Astrocyte of the spinal cord (primary cell): ENCODE results near the gene ZDBF2.
A peak's percentile ranks its signal among the peaks of the same experiment; 100 is the strongest.

Experiments
- DNase-seq: peaks from one replicate; pipeline ENCODE4 v3.0.0; 2011; ENCODE audit warnings: low read depth, low spot score
- H3K4me3 ChIP-seq: 2 replicates; pipeline ENCODE4 v1.5.1; 2011; ENCODE audit warnings: low read depth, mild to moderate bottlenecking, low read length, moderate library complexity
- in situ Hi-C: cut with HindIII; loops from 2 replicates; pipeline ENCODE4 v1.10.0; 2017; ENCODE audit warnings: low sequenced_read_pairs
- TF ChIP-seq, protein P1 (sequence below): IDR thresholded peaks from 2 replicates; pipeline ENCODE4 v1.5.1; 2012; ENCODE audit warnings: low read depth, mild to moderate bottlenecking, low read length, inconsistent platforms

ZDBF2 gene

DNA sequence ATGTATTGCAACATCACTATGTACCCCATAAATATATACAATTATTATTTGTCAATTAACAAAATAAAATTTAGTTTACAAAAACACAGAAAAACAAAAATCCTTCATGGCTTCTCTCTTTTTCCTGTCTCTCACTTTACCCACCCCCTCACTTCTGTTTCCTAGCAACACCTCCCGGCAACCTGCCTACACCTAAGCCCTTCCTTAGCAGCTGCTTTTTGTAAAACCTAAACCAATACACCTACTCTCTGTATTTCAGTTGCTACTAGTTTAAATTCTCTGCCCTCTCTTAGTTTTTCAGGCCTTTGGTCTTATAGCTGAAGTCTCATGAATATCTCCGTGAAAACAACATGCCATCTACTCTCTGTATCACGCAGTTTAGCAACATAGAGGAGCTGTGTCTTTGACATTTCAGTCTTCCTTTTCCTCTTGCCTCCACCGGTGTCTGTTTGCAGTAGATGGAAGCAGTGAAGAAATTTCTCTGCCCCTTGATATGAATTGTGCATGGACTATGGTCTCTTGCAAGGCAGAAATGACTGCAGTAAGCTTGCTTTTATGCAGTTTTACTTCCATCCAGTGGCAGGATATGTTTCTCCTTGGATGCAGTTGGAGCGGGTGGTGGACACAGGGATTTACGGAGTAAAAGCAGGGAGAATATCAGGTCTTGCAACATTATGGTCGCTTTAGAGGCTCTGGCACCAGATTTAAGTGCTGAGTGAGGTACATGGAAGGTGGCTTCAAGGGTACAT lies 42.0 kb upstream of the ZDBF2 start:
- DNase-seq: no peak
- no peak overlapping the region for H3K4me3 ChIP-seq
- in situ Hi-C loops: no loop called here
- TF ChIP-seq, protein P1, sequence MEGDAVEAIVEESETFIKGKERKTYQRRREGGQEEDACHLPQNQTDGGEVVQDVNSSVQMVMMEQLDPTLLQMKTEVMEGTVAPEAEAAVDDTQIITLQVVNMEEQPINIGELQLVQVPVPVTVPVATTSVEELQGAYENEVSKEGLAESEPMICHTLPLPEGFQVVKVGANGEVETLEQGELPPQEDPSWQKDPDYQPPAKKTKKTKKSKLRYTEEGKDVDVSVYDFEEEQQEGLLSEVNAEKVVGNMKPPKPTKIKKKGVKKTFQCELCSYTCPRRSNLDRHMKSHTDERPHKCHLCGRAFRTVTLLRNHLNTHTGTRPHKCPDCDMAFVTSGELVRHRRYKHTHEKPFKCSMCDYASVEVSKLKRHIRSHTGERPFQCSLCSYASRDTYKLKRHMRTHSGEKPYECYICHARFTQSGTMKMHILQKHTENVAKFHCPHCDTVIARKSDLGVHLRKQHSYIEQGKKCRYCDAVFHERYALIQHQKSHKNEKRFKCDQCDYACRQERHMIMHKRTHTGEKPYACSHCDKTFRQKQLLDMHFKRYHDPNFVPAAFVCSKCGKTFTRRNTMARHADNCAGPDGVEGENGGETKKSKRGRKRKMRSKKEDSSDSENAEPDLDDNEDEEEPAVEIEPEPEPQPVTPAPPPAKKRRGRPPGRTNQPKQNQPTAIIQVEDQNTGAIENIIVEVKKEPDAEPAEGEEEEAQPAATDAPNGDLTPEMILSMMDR: no peak

DNA sequence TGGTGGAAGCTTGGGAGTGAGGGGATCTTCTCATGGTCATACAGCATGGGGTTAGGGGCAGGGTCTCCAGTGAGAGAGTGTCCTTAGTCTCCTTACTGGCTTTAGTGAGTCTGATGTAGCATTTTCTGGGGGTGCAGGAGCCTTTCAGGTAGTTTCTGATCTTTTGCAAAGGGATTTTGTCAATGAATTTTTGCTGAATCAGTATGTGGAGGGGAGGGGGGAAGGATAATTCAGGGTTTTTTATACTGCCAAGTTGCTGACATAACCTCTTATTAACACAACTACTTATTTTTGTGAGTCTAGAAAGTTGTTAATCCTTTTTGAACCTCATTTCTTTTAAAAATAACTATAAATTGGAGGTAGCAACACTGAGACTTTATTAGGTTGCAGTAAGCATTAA lies 35.3 kb upstream of the ZDBF2 start:
- DNase-seq: no peak
- in situ Hi-C loops: no loop called here
- no peak overlapping the region for H3K4me3 ChIP-seq
- TF ChIP-seq, protein P1: no peak

DNA sequence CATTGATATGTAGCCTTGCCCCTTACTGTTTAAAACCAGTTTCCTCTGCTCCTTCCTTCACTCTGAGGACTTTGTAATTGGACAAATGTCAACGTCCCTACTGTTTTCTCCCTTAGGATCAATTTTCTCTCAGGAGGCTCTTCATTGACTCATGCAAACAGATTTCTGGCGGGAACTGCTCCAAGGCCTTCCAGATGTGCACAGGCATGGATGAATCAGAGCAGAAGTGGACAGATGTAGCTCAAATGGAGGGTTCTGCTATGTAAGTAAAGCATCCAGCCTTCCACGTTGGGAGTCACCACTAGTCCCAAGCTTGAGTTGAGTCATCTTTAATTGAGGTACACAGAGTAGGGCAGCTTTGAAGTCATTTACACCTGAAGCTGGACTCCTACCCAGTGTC lies 34.1 kb upstream of the ZDBF2 start:
- in situ Hi-C loops: no loop called here
- TF ChIP-seq, protein P1: no peak
- H3K4me3 ChIP-seq: no peak overlapping the region
- DNase-seq: no peak

DNA sequence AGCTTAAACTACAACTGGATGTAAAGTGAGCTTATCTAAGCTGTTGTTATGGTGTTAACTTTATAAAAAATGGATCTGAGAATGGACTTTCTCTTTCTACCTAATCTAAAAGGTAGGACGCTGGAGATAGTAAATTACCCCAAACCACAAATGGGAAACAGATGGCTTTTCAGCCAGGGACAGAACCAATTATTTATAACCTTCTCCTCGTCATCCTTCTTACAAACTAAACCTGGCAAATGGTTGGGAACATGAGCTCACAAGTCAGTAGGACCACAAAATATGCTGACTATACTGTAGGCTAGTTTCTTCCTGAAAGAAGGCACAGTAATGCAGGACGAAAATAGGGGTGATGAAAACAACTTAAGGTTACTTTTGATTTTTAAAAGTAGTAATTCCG lies 32.7 kb upstream of the ZDBF2 start:
- no peak for DNase-seq
- TF ChIP-seq, protein P1: no peak
- H3K4me3 ChIP-seq: no peak overlapping the region
- in situ Hi-C loops: no loop called here

- DNase-seq: no peak
- no peak overlapping the region for H3K4me3 ChIP-seq
- TF ChIP-seq, protein P1: no peak
- in situ Hi-C loops: no loop called here
Measured at GRCh38 chr2:206245265-206245672, 29.2 kb upstream of the ZDBF2 start.

GRCh38 chr2:206250041-206250897 lies 24.2 kb upstream of the ZDBF2 start:
- in situ Hi-C loops: no loop called here
- H3K4me3 ChIP-seq: peak overlapping the region; percentile 15
- TF ChIP-seq, protein P1: peak; percentile 14
- no peak for DNase-seq
